Stomach smooth muscle (tissue), 2 donors: Measurements from ENCODE around the gene NEU2.

Experiments used
- H3K27ac ChIP-seq: one replicate; pipeline ENCODE4 v1.7.0; 2013; ENCODE audit warnings: mild to moderate bottlenecking, low read length, inconsistent platforms
- H3K27me3 ChIP-seq, 2 donors: one replicate each; pipeline ENCODE4 v1.7.0; 2013; ENCODE audit warnings: low read length in 2 of 2; ENCODE audit not compliant: insufficient read depth in 2 of 2, control insufficient read depth in 1 of 2
- H3K36me3 ChIP-seq, 2 donors: one replicate each; pipeline ENCODE4 v1.7.0; 2013; ENCODE audit warnings: low read length in 2 of 2; ENCODE audit not compliant: control insufficient read depth in 2 of 2, insufficient read depth in 2 of 2
- H3K4me1 ChIP-seq: one replicate; pipeline ENCODE4 v1.7.0; 2013; ENCODE audit warnings: low read length; ENCODE audit not compliant: control insufficient read depth, insufficient read depth
- H3K4me3 ChIP-seq, 2 donors: one replicate each; pipeline ENCODE4 v1.7.0; 2013; ENCODE audit warnings: low read length in 2 of 2
- H3K9ac ChIP-seq, 2 donors: one replicate each; pipeline ENCODE4 v1.7.0; 2013; ENCODE audit warnings: low read length in 2 of 2, mild to moderate bottlenecking in 1 of 2
- H3K9me3 ChIP-seq, 2 donors: one replicate each; pipeline ENCODE4 v1.7.0; 2013; ENCODE audit warnings: low read length in 2 of 2; ENCODE audit not compliant: control insufficient read depth in 2 of 2
- donor health status: healthy.
- donor health status: Pancreatic carcinoma.

NEU2 gene

GRCh38 chr2:233065954-233066470 is 33.5 kb downstream of the NEU2 start:
- Histone ChIP-seq H3K36me3 (no peaks in the 10 kb centered on the region), H3K9me3 (no peaks in the 10 kb centered on the region), H3K4me3 (no peak overlapping the region), H3K27ac (no peak overlapping the region), H3K4me1 (peaks cover 12% of the 10 kb centered on the region), H3K27me3 (no peaks in the 10 kb centered on the region), H3K9ac (no peak overlapping the region)

GRCh38 chr2:233068762-233069418 is 36.4 kb downstream of the NEU2 start:
- Histone ChIP-seq H3K4me1 (peaks cover 3% of the 10 kb centered on the region), H3K9ac (no peak overlapping the region)

GRCh38 chr2:233072838-233073237 is 40.4 kb downstream of the NEU2 start:
- peaks cover 0 to 4% of the 10 kb centered on the region in 2 donors for H3K9me3 ChIP-seq
- no peak overlapping the region for H3K27ac ChIP-seq
- no peak overlapping the region for H3K9ac ChIP-seq
- H3K4me3 ChIP-seq: no peak overlapping the region
- peaks cover 0 to 8% of the 10 kb centered on the region in 2 donors for H3K27me3 ChIP-seq
- no peaks in the 10 kb centered on the region for H3K36me3 ChIP-seq
- no peaks in the 10 kb centered on the region for H3K4me1 ChIP-seq

More at GRCh38 chr2:233068762-233069418, 36.4 kb downstream of the NEU2 start:
- peaks cover 0 to 2% of the 10 kb centered on the region in 2 donors for H3K27me3 ChIP-seq
- H3K36me3 ChIP-seq: no peaks in the 10 kb centered on the region
- no peak overlapping the region for H3K4me3 ChIP-seq
- H3K27ac ChIP-seq: no peak overlapping the region
- peaks cover 0 to 4% of the 10 kb centered on the region in 2 donors for H3K9me3 ChIP-seq

GRCh38 chr2:233074106-233074505 is 41.6 kb downstream of the NEU2 start:
- H3K4me1 ChIP-seq: no peaks in the 10 kb centered on the region
- H3K9ac ChIP-seq: no peak overlapping the region
- no peak overlapping the region for H3K27ac ChIP-seq
- no peaks in the 10 kb centered on the region for H3K36me3 ChIP-seq
- peaks cover 0 to 4% of the 10 kb centered on the region in 2 donors for H3K9me3 ChIP-seq
- H3K27me3 ChIP-seq: peaks cover 0 to 8% of the 10 kb centered on the region in 2 donors
- H3K4me3 ChIP-seq: no peak overlapping the region

- Histone ChIP-seq H3K4me1 (no peaks in the 10 kb centered on the region), H3K4me3 (no peak overlapping the region), H3K27ac (no peak overlapping the region), H3K36me3 (no peaks in the 10 kb centered on the region), H3K9ac (no peak overlapping the region), H3K27me3 (peaks cover 0 to 8% of the 10 kb centered on the region in 2 donors), H3K9me3 (peaks cover 0 to 4% of the 10 kb centered on the region in 2 donors)
These were observed 42.9 kb downstream of the NEU2 start for GRCh38 chr2:233075141-233075965.

- no peak overlapping the region for H3K4me3 ChIP-seq
- no peaks in the 10 kb centered on the region for H3K36me3 ChIP-seq
- no peak overlapping the region for H3K9ac ChIP-seq
- H3K27ac ChIP-seq: no peak overlapping the region
- H3K27me3 ChIP-seq: peaks cover 0 to 8% of the 10 kb centered on the region in 2 donors
- H3K9me3 ChIP-seq: peaks cover 0 to 4% of the 10 kb centered on the region in 2 donors
- no peaks in the 10 kb centered on the region for H3K4me1 ChIP-seq
These were observed 43.5 kb downstream of the NEU2 start for GRCh38 chr2:233075966-233076339.

GRCh38 chr2:233076749-233077148 is 44.3 kb downstream of the NEU2 start:
- no peak overlapping the region for H3K4me3 ChIP-seq
- H3K27ac ChIP-seq: no peak overlapping the region
- H3K4me1 ChIP-seq: no peaks in the 10 kb centered on the region
- H3K9me3 ChIP-seq: peaks cover 0 to 4% of the 10 kb centered on the region in 2 donors
- H3K36me3 ChIP-seq: no peaks in the 10 kb centered on the region
- H3K9ac ChIP-seq: no peak overlapping the region
- H3K27me3 ChIP-seq: peaks cover 0 to 8% of the 10 kb centered on the region in 2 donors

- H3K9me3 ChIP-seq: no peaks in the 10 kb centered on the region
- H3K4me3 ChIP-seq: no peak overlapping the region
- H3K27ac ChIP-seq: no peak overlapping the region
- no peaks in the 10 kb centered on the region for H3K36me3 ChIP-seq
- peaks cover 0 to 5% of the 10 kb centered on the region in 2 donors for H3K27me3 ChIP-seq
- H3K4me1 ChIP-seq: peaks cover 6% of the 10 kb centered on the region
- no peak overlapping the region for H3K9ac ChIP-seq
These were observed 47.0 kb downstream of the NEU2 start for GRCh38 chr2:233079473-233079877.

- Histone ChIP-seq H3K27me3 (peaks cover 0 to 5% of the 10 kb centered on the region in 2 donors), H3K9me3 (no peaks in the 10 kb centered on the region), H3K4me3 (no peak overlapping the region), H3K36me3 (no peaks in the 10 kb centered on the region), H3K4me1 (peaks cover 6% of the 10 kb centered on the region), H3K9ac (no peak overlapping the region), H3K27ac (no peak overlapping the region)
These were observed 47.7 kb downstream of the NEU2 start for GRCh38 chr2:233079953-233080835.

- H3K27ac ChIP-seq: no peak overlapping the region
- H3K4me1 ChIP-seq: peaks cover 6% of the 10 kb centered on the region
- H3K9ac ChIP-seq: no peak overlapping the region
- no peaks in the 10 kb centered on the region for H3K9me3 ChIP-seq
- no peak overlapping the region for H3K4me3 ChIP-seq
- no peaks in the 10 kb centered on the region for H3K36me3 ChIP-seq
- peaks cover 0 to 2% of the 10 kb centered on the region in 2 donors for H3K27me3 ChIP-seq
These were observed 48.4 kb downstream of the NEU2 start for GRCh38 chr2:233080836-233081229.
